ENCODE measurements around the gene IL20. TPM values are rescaled to one million over a fixed set of nuclear protein-coding genes. Genes with fewer than 3 reads are reported as not detected.

IL20 gene
- polyA plus RNA-seq, 2 of the 4 experiments (the other 2 are of a cell fraction) = 0.05 TPM; not detected in 1

DNA sequence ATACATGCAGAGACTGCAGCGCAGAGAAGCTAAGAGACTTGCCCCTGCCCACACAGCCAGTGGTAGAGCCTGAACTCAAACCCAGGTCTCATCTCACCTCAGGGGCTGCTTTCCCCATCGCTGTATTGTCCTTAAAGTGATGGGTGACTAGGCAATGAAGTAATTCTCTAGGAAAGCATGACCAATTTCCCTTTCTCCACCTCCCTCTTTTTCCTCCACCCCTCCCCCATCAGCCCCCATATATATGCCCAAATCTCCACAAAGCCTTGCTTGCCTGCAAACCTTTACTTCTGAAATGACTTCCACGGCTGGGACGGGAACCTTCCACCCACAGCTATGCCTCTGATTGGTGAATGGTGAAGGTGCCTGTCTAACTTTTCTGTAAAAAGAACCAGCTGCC lies 31.8 kb downstream of the IL20 start, which contains the start of gene IL24:
IL24 (plus strand) TSS at position 269 of the 400 bp plus-strand sequence. CDS start 390 bp downstream, outside the sequence.
- FAIRE-seq (no peak), ATAC-seq (no peak), DNase-seq (ENCODE audit: low read depth in 1 of 2, low spot score in 1 of 2) (no peak)
- TF ChIP-seq MAZ (IDR thresholded peaks at IDR 0.05; ENCODE audit: borderline replicate concordance, low read depth, low read length) = no peak
- Histone ChIP-seq H3K27ac (peak within 1 kb of the TSS; percentile 67 to 74), H3K4me2 (peak within 1 kb of the TSS; percentile 63), H3K4me1 (peaks cover 57% of the 10 kb centered on the region), H3K9me3 (no peaks in the 10 kb centered on the region), H3K4me3 (no peak within 1 kb of the TSS)
- POLR2A ChIA-PET = no interaction called here
- 94% methylated on average over 4 of the region's 4 CpGs for WGBS (ENCODE audit: missing lambda C conversion rate)
- CTCF ChIA-PET = interaction anchor here (1.5 to 8.9 kb wide), 4 partner anchors 9 to 16 kb away, joined by 6 to 67 read pairs (median 16); no protein-coding TSS in a partner anchor

DNA sequence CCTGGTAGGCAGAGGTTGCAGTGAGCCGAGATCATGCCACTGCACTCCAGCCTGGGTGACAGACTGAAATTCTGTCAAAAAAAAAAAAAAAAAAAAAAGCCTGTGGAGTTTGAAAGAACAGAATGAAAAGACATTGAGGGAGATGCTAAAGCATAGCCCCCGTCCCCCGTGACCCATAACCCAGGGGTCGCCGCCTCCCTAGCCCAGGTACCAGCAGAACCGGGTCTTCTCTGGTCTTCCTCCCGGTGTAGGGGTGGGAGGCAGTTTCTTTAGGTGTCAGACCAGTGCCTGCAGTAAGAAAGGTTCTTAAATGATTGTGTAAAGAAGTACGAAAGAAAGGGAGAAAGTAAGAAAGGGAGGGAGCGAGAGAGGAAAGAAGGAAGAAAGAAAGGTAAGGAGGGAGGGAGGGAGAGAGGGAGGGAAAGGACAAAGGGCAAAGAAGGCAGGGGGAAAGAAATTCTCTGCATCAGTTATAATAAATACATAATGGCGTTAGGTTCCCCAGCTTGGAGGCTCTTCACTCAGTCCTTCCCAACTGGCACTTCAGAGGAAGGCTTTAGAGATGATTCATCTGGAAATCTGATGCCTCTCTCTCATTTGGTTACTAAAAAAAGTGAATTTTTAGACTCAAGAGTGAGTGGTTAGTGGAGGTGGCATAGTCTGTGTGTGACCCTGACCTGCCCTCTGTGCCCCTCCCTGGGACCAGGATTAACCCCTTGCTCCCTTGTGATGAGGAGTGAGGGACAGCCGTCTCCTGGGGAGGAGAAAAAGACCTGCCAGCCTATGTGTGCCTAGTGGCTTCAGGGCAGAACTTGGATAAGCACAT lies 32.9 kb downstream of the IL20 start:
- no peak for FAIRE-seq
- no peaks in the 10 kb centered on the region for H3K9me3 ChIP-seq
- DNase-seq (ENCODE audit: low read depth in 1 of 2, low spot score in 1 of 2) = peak in 1 of 2 experiments; percentile 35
- peak; percentile 26 to 57; a peak in 4 of 6 replicates for ATAC-seq
- ChIA-PET POLR2A (no interaction called here), CTCF (interaction anchor here (1.3 to 8.9 kb wide), 4 partner anchors 8 to 15 kb away, joined by 3 to 67 read pairs (median 16); no protein-coding TSS in a partner anchor)
- H3K27ac ChIP-seq = peak overlapping the region; percentile 46 to 74
- WGBS (ENCODE audit: missing lambda C conversion rate) = 59% methylated on average over 11 of the region's 11 CpGs
- TF ChIP-seq JUNB (IDR thresholded peaks at IDR 0.05) (0 out of 2 replicates have a peak, but pooled peaks have one; percentile 16), FOSL2 (IDR thresholded peaks at IDR 0.05) (no peak), FOSL2 (CRISPR knock-in tag; IDR thresholded peaks at IDR 0.05) (peak; percentile 45; the same call in 1 of the 2 replicates), CHD2 (IDR thresholded peaks at IDR 0.05; ENCODE audit: low read length, partially characterized antibody) (no peak), RCOR1 (IDR thresholded peaks at IDR 0.05; ENCODE audit: low read depth, low read length) (no peak)
- peak overlapping the region; percentile 63 for H3K4me2 ChIP-seq
- no peak overlapping the region for H3K4me3 ChIP-seq
- H3K4me1 ChIP-seq = peaks cover 46% of the 10 kb centered on the region

DNA sequence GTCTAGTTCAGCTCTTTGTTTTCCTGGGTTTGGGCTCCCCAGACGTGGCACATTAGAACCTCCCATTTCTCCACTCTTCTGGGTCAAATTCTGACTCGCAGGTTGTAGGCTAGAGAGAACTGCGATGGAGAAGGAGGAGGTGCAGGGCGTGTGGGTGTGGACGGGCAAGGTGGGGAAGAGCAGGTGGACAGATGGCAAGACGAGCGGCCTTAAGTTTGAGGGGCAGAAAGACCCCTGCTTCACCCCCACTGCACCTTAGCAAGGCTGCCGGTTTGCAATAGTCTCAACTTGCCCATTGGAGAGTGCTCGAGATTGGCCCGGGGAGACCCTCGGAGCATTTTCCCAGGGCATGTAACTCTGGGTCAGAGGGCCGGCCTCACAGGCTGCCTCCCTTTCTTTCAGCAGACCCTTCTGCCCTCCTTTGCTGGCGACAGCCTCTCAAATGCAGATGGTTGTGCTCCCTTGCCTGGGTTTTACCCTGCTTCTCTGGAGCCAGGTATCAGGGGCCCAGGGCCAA lies 33.5 kb downstream of the IL20 start:
- 84% methylated on average over 13 of the region's 13 CpGs for WGBS (ENCODE audit: missing lambda C conversion rate)
- no peaks in the 10 kb centered on the region for H3K9me3 ChIP-seq
- TF ChIP-seq MAZ (IDR thresholded peaks at IDR 0.05; ENCODE audit: borderline replicate concordance, low read depth, low read length) (no peak), HEYL (CRISPR knock-in tag; IDR thresholded peaks at IDR 0.05) (no peak), RARB (CRISPR knock-in tag; IDR thresholded peaks at IDR 0.05) (no peak), NFE2L2 (conservative IDR thresholded peaks at IDR 0.05; ENCODE audit: low read length) (no peak), ZC3H11A (IDR thresholded peaks at IDR 0.05) (no peak), CHD4 (IDR thresholded peaks at IDR 0.05; ENCODE audit: borderline replicate concordance) (no peak), ZNF302 (CRISPR knock-in tag; IDR thresholded peaks at IDR 0.05) (no peak), KDM5A (IDR thresholded peaks at IDR 0.05) (no peak), JUN (IDR thresholded peaks at IDR 0.05) (no peak), CHD2 (IDR thresholded peaks at IDR 0.05; ENCODE audit: low read length, partially characterized antibody) (no peak), RCOR1 (IDR thresholded peaks at IDR 0.05; ENCODE audit: low read depth, low read length) (no peak), CBX2 (IDR thresholded peaks at IDR 0.05; ENCODE audit: borderline replicate concordance, low read depth) (no peak), HOXB13 (CRISPR knock-in tag; IDR thresholded peaks at IDR 0.05; ENCODE audit: low read depth) (no peak), GATA3 (IDR thresholded peaks at IDR 0.05; ENCODE audit: borderline replicate concordance) (no peak), POLR2A (IDR thresholded peaks at IDR 0.05; ENCODE audit: low read length) (no peak)
- TF ChIP-seq, protein P1, sequence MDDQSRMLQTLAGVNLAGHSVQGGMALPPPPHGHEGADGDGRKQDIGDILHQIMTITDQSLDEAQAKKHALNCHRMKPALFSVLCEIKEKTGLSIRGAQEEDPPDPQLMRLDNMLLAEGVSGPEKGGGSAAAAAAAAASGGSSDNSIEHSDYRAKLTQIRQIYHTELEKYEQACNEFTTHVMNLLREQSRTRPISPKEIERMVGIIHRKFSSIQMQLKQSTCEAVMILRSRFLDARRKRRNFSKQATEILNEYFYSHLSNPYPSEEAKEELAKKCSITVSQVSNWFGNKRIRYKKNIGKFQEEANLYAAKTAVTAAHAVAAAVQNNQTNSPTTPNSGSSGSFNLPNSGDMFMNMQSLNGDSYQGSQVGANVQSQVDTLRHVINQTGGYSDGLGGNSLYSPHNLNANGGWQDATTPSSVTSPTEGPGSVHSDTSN (IDR thresholded peaks at IDR 0.05) = no peak
- TF ChIP-seq, protein P2, sequence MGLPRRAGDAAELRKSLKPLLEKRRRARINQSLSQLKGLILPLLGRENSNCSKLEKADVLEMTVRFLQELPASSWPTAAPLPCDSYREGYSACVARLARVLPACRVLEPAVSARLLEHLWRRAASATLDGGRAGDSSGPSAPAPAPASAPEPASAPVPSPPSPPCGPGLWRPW (IDR thresholded peaks at IDR 0.05) = no peak
- TF ChIP-seq, protein P3, sequence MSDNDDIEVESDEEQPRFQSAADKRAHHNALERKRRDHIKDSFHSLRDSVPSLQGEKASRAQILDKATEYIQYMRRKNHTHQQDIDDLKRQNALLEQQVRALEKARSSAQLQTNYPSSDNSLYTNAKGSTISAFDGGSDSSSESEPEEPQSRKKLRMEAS (IDR thresholded peaks at IDR 0.05) = no peak
- TF ChIP-seq, protein P4, sequence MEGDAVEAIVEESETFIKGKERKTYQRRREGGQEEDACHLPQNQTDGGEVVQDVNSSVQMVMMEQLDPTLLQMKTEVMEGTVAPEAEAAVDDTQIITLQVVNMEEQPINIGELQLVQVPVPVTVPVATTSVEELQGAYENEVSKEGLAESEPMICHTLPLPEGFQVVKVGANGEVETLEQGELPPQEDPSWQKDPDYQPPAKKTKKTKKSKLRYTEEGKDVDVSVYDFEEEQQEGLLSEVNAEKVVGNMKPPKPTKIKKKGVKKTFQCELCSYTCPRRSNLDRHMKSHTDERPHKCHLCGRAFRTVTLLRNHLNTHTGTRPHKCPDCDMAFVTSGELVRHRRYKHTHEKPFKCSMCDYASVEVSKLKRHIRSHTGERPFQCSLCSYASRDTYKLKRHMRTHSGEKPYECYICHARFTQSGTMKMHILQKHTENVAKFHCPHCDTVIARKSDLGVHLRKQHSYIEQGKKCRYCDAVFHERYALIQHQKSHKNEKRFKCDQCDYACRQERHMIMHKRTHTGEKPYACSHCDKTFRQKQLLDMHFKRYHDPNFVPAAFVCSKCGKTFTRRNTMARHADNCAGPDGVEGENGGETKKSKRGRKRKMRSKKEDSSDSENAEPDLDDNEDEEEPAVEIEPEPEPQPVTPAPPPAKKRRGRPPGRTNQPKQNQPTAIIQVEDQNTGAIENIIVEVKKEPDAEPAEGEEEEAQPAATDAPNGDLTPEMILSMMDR (IDR thresholded peaks at IDR 0.05) = no peak
- TF ChIP-seq, protein P5, sequence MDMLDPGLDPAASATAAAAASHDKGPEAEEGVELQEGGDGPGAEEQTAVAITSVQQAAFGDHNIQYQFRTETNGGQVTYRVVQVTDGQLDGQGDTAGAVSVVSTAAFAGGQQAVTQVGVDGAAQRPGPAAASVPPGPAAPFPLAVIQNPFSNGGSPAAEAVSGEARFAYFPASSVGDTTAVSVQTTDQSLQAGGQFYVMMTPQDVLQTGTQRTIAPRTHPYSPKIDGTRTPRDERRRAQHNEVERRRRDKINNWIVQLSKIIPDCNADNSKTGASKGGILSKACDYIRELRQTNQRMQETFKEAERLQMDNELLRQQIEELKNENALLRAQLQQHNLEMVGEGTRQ (IDR thresholded peaks at IDR 0.05) = no peak
- H3K4me1 ChIP-seq = peaks cover 42% of the 10 kb centered on the region
- DNase-seq (ENCODE audit: low read depth in 1 of 2, low spot score in 1 of 2) (no peak), FAIRE-seq (no peak), ATAC-seq (no peak)
- H3K27ac ChIP-seq = peak overlapping the region; percentile 46 to 74; a peak in 5 of 6 replicates
- H3K4me3 ChIP-seq = no peak overlapping the region
- CTCF ChIA-PET = interaction anchor here (1.3 to 8.9 kb wide), 3 partner anchors 9 to 14 kb away, joined by 3 to 67 read pairs (median 19); no protein-coding TSS in a partner anchor
- POLR2A ChIA-PET = no interaction called here
- H3K4me2 ChIP-seq = peak overlapping the region; percentile 63
